Central memory CD4-positive, alpha-beta T cell (primary cell): ENCODE results near the gene APOBEC3G.

Experiments
- DNase-seq: peaks from one replicate; pipeline ENCODE4 v3.0.0; 2022

APOBEC3G gene

DNA sequence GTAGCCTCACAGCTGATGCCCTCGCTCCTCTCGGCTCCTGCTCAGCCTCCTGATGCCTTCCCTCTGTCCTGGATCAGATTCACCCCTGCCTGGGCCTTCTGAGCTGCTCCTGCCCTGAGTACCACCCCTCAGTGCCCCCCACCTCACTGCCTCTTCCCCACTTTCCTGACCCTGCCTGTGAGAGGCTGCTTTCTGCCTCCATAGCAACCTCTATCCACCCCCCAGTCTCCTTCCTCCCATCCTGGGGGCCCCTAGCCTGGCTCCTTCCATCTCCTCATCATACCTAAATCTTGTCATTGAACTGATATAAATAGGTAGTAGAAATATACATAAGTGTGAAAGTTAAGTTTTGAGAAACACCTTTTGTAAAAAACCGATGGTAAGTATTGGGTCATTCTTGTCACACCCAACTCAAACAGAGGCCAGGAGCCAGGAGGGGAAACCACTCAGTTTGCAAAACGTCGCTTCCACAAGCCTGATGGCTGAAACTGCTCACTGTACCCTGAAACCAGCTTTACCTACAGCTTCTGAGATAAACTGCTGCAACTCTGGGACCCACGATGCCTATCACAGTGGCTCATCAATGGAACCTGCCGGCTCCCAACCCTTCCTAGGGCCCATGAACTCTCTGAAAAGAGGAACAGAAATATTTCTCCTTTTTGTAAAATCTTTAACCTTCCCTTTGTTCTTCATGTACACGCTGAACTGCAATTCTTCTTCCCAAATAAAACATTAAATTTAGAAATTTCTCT, 15.2 kb downstream of the APOBEC3G start:
- DNase-seq, result no peak

- DNase-seq, result peak; percentile 69
Measured at GRCh38 chr22:39094717-39095389, 17.8 kb downstream of the APOBEC3G start.

- no peak for DNase-seq
Measured at GRCh38 chr22:39095971-39096370, 18.9 kb downstream of the APOBEC3G start.

- peak; percentile 25 for DNase-seq
Measured at GRCh38 chr22:39097098-39098020, 20.3 kb downstream of the APOBEC3G start, which contains the start of gene APOBEC3H. TSS of gene APOBEC3H (plus strand) at chr22:39097244. CDS start at chr22:39100279, 3,035 bp downstream.

DNA sequence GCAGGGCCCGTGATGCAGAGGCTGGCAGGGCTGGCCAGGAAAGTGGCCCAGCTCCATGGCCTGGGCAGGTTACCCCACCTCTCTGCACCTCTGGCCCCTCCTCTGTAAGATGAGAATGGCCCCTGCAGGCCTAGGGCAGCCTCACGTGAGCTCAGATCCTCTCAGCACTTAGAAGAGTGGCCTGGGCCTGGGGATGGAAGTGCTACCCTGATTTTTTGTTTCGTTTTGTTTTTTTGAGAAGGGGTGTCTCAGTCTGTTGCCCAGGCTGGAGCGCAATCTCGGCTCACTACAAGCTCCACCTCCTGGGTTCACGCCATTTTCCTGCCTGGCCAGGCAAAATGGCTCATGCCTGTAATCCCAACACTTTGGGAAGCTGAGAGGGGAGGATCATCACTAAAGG, 21.0 kb downstream of the APOBEC3G start:
- no peak for DNase-seq

DNA sequence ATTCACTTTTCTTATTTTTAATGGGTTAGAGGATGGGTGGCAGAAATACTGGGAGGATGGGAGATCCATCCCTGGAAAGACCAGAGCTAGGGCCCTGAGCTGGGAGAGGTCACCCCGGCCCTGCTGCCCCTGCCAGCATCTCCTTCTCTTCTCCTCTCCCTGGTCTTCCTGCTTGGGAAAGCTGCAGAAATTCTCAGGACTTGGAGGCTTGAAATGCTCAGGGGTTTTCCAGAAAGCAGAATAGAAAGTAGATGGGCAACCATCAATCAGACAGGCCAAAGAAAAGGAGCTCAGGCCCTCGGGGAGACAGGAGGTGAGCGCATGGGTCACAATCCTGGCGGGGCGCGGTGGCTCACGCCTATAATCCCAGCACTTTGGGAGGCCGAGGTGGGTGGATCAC, 21.5 kb downstream of the APOBEC3G start:
- no peak for DNase-seq

GRCh38 chr22:39101226-39101625, 24.2 kb downstream of the APOBEC3G start:
- DNase-seq, result no peak

GRCh38 chr22:39103431-39103830, 26.4 kb downstream of the APOBEC3G start:
- DNase-seq, result no peak

DNA sequence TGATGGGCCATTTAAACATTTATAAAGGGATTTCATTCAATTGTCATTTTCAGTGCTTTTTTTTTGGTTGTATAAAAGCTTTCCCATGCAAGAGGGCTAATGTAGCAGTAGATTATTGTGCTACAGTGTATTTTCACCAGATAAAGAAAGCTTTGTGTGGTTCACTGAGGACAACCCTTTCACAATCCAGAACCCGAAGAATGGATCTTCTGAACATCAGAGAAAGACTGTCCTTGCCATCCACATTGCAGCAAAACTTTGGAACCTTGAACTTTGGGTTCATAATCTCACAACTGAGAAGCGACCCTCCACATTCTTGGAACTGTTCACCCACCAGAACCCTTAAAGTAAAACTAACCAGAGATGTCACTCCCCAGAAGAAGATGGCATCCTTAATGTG, 29.3 kb downstream of the APOBEC3G start:
- DNase-seq, result no peak

DNA sequence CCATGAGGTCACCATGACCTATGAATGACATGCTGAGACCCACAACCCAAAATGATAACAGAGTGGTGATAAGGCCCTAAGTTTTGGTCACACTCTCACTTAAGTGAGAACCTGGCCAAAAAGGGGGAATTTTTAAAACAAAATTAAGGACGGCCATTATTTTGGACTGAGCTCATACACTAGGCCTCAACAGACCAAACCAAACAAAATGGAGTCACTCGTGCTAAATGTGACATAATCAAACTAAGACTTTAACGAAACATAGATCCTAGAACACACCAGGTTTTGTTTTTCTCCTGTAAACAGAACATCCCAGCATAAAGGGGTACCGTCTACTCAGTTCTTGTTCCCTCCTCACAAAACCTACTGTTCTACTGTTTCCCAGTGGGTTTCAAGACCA, 31.4 kb downstream of the APOBEC3G start:
- no peak for DNase-seq

DNA sequence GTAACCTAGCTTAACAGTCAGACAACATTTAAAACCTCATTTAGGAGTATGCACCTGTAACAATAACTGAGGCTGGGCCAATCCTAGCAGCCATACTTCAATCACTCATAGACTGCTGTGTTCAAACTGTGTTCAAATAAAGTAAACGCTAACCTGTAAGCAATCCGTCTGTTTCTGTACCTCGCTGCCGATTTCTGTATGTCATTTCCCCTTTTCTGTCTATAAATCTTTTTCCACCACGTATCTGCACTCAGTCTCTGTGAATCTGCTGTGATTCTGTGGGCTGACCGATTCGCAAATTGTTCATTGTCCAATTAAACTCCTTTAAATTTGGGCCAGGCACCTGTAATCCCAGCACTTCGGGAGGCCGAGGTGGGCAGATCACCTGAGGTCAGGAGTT, 32.3 kb downstream of the APOBEC3G start:
- DNase-seq, result no peak

- DNase-seq, result no peak
Measured at GRCh38 chr22:39110631-39111561, 33.8 kb downstream of the APOBEC3G start.

DNA sequence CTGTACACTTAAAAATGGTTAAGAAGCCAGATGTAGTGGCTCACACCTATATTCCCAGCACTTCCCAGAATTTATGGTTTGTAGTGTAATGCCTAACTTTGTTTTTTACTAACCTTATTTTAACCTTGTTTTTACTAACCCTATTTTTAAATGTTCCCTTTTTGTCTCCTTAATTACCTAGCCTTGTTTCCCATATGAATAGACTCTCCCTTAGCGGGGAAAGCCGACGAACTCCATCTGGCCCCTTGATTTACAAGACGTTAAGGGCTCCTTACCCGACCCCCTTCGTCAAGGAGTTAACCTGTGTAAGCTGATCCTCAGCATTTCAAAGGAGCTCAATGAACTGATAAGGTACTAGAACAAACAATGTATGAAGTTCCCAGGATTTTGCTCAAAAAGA, 37.0 kb downstream of the APOBEC3G start:
- DNase-seq, result no peak

- DNase-seq, result no peak
Measured at GRCh38 chr22:39115570-39115969, 38.5 kb downstream of the APOBEC3G start.

GRCh38 chr22:39115977-39116621, 39.0 kb downstream of the APOBEC3G start:
- DNase-seq, result peak; percentile 17

GRCh38 chr22:39117585-39118191, 40.6 kb downstream of the APOBEC3G start:
- DNase-seq, result peak; percentile 68

GRCh38 chr22:39120983-39121382, 43.9 kb downstream of the APOBEC3G start:
- DNase-seq, result no peak

GRCh38 chr22:39122772-39123470, 45.8 kb downstream of the APOBEC3G start:
- no peak for DNase-seq

DNA sequence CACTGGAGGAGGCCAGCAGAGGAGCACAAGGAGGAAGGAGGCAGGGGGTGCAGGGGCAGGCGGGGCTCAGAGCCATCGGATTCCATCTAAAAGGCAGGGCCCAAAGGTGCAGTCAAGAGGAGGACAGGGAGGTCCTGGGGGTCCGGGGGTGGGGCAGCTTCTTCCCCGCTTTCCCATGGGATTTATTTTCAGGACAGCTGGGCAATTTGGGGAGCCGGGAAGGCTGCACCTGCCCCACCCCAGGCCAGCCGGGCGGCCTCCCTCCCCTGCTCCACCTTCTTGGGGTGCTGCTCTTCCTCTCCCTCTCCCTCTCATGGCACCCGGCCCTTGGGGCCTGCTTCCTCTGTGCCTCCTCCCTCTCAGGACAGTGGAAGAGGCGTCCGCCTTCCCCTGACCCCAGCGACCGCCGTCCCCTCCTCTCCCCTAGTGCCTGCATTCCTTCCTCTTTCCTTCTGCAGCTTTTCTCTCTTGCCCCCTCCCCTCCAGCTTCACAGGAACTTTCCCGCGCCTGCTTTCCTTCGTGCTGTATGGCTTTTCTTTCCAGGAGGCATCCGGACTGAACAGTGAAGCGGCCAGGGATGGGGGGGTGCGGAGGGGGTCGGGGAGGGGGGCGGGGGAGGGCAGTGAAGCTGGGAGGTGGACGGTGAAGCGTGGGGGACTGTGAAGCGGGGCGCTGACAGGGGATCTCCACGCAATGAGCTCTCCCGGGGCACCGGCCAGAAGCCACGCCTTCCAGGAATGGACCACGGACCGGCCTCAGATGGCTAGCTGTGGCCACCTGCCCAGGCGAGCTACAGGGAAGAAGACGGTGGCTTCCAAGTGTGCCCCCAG, 46.9 kb downstream of the APOBEC3G start:
- DNase-seq, result no peak

GRCh38 chr22:39125622-39126021, 48.5 kb downstream of the APOBEC3G start:
- no peak for DNase-seq
